Stimulated activated CD8-positive, alpha-beta memory T cell treated with anti-CD3 and anti-CD28 coated beads, Interleukin-12 subunit alpha, Interleukin-12 subunit beta, amount 100 ng/mL, for 24 hours (primary cell): ENCODE measurements around the gene TBL2.
"Not testable (repeated sequence)": the region's sequence is repeated elsewhere in the genome, so short reads cannot be mapped to it uniquely, and the experiment has no call there.

Experiments used
- DNase-seq: peaks from one replicate; pipeline ENCODE4 v3.0.0-alpha.2; 2020; ENCODE audit errors: extremely low read depth

TBL2 gene

GRCh38 chr7:73606801-73607691, 28.7 kb upstream of the TBL2 start:
- peak; percentile 28 for DNase-seq

DNA sequence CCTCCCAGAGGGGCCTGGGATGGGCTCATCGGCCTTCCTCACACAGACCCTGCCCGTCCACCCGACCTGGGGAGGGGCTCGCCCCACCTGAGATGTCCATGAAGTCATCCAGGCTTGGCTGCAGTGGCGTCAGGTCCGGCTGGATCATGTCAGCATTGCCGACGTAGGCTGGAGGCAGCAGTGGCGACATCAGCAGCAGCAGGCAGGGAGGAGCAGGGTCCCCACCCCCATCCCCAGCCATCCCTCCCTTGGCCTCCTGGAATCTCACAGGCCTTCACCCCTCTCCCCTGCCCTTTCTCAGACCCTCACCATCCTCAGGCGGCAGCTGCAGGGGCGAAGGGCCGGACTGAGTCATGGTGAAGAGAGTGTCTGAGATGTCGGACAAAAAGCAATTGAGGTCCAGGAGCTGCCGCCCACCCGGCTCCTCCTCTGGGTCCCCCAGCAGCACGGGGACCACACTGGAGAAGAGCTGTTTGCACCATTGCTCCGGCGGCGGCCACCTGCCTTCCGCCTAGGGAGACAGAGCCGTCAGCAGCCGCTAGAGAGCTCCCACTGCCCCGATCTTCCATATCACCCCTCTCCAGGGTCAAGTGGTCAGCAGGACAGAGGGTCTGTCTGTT, 27.3 kb upstream of the TBL2 start:
- DNase-seq = no peak

- DNase-seq = no peak
Observed at GRCh38 chr7:73602721-73603651, 24.6 kb upstream of the TBL2 start.

DNA sequence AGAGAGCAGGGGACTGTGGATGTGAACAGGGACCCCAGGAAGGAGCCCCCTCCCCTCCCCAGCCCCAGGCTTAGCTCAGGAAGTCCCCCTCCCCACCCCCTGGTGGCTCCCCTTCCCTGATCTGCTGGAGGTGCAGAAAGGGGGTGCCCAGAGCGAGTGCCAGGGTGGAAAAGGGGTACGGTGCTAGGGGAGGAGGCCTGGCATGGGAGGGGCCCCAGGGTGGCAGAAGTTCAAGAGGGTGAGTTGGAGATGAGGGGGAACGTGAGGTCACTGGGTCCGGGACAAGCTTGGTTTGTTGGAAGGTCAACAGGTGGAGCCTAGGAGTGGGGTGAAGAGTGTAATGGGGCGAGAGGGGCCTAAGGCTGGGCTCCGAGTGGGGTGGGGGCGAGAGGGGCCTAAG, 21.5 kb upstream of the TBL2 start:
- DNase-seq = no peak

GRCh38 chr7:73599151-73599882, 20.9 kb upstream of the TBL2 start:
- DNase-seq = no peak

DNA sequence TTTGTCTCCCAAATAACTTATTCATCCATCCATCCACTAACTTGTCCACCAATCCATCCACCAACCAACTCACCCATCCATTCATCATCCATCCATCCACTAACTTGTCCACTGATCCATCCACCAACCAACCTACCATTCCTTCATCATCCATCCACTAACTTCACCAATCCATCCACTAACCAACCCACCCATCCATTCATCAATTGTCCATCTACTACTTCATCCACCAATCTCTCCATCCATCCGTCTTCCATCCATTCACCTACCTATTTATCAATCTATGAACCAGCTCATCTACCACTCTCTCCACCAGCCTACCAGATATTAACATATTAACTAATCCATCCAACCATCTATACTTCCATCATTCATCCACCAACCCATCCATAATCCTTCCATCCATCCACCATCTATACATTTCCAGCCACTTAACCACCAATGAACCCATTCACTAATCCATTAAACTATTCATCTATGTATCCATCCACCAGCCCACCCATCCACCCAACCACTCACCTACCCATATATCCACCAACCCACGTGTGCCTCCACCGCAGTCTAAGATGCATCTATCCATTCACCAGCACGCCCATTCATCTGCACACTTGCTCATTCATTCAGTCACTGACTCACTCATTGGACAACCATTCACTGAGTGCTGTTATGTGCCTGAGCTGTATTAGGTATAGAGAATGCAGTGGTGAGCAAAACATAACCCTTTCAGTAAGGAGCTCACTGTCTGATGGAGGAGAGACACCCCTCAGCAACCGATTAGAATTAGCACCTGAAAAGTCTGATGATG, 19.8 kb upstream of the TBL2 start:
- no peak for DNase-seq

- no peak for DNase-seq
Observed at GRCh38 chr7:73596191-73597065, 18.0 kb upstream of the TBL2 start.

DNA sequence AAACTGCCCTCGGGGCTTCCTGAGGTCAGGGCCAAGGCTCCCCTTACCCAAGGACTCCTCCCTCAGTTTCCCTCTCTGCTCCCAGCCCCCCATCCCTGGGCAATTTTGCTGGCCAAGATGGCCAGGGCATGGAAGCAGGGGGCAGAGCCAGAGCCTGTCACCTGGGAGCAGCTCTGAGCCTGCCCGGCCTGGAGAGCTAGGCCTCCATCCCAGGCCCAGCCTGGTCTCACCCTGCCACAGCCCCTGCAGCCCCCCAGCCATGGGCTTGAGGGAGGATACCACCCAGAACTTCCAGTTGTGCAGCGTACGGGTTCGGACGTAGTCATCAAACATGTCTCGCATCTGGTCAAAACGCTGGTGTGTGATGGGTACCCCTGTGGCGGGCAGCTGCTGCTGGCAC, 17.0 kb upstream of the TBL2 start:
- DNase-seq = no peak

DNA sequence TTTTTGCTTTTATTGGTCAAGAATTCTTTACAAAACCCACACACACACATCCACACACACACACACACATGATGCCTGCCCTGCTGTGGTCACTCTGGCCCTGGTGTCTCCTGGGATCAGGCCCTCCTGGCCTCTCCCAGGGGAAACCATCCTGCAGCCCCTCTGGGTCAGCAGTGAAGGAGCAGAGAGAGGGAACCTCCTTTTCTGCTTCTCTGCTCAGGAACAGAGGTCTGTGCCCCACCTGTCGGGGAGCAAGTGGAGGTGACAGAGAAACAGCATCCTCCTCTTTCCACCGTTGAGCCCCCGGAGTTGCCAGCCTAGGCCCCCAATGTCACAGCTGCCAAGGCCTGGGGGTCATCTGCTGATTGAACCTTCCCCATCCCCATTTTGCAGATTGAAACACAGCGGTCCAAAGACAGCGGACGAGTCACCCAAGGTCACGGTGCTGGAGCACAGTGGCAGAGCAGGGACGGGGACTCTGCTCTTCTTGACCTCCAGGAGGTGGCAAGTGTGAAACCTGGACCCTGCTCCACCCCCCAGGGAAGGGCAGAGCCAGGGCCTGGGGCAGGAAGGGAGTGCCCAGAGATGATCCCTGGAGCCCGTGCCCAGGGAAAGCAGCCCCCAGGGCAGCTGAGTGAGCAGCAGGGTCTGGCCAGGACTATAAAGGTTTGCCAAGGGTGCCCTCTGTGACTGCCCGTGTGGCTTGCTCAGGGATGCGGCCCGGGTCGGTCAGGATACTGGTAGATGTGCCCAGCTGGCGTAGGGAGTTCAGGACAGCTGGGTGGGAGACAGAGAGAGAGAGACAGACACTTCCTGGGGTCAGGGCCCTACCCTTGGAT, 15.0 kb upstream of the TBL2 start:
- DNase-seq = no peak

DNA sequence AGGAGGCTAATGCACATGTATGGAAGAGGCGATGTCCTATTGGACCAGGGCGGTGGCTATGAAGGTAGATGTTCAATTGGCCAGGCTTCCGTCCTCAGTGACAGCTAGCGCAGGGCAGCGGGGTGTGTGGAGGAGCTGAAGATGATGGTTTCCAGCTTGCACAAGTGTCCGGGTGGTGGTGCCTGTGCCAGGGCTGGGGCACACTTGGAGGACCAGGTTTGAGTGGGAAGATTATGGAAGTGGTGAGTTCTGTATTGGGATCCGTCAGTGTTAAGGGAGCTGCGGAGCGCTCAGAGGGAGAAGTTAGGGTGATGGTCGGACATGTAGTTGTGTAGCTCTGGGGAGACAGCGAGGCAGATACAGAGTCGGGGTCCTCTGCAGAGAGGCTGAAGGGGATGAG, 8.5 kb upstream of the TBL2 start:
- DNase-seq = no peak

- no peak for DNase-seq
Observed at GRCh38 chr7:73585196-73585595, 6.8 kb upstream of the TBL2 start.

DNA sequence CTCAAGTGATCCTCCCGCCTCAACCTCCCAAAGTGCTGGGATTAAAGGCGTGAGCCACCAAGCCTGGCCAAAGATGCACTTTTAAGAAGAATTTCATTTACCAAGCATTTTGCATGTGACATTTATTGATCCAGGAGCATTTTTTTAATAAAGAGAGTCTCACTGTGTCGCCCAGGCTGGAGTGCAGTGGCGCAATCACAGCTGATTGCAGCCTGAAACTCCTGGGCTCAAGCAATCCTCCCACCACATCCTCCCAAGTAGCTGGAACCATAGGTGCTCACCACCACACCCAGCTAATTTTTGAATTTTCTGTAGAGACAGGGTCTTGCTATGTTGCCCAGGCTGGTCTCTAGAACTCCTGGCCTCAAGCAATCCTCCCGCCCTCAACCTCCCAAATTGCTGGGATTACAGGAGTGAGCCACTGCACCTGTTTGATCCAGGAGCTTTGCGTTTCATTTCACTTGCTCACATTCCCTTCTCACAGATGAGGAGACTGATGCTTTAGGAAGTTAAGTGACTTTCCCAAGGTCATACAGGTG, 4.4 kb upstream of the TBL2 start:
- DNase-seq = no peak

DNA sequence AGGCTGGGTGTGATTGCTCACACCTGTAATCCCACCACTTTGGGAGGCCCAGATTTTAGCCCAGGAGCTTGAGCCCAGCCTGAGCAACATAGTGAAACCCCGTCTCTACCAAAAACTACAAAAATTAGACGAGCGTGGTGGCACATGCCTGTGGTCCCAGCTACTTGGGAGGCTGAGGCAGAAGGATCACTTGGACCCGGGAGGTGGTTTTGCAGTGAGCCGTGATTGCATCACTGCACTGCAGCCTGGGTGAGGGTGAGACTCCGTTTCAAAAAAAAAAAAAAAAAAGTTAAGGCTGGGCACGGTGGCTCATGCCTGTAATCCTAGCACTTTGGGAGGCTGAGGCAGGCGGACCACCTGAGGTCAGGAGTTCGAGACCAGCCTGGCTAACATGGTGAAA, 2.6 kb upstream of the TBL2 start:
- DNase-seq = not testable (repeated sequence)

DNA sequence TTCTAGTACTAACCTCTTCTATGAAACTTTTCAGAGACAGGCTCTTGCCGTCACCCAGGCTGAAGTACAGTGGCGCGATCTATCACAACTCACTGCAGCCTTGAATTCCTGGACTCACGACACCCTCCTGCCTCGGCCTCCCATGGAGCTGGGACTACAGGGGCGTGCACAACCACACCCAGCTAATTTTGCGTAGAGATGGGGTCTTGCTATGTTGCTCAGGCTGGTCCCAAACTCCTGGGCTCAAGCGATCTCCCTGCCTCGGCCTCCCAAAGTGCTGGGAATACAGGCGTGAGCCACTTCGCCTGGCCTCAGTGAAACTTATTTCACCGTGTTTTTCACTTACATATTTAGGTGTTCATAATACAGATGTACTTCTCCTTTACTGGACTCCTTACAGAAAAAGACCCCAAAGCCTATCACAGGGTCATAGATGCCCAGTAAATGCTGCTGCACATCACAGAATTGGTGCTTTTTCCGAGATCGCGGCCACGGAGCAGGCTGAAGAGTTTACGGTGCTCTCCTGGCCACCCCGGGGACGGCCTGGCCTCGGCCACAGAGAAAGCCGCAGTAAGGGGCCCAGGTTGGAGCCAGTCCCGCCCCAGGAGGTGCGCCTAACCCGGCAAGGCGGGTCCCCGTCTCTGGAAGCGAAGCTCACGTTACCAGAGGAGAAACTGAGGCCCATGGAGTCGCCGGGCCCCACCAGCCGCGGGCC, 595 bp downstream of the TBL2 start:
- DNase-seq = no peak

DNA sequence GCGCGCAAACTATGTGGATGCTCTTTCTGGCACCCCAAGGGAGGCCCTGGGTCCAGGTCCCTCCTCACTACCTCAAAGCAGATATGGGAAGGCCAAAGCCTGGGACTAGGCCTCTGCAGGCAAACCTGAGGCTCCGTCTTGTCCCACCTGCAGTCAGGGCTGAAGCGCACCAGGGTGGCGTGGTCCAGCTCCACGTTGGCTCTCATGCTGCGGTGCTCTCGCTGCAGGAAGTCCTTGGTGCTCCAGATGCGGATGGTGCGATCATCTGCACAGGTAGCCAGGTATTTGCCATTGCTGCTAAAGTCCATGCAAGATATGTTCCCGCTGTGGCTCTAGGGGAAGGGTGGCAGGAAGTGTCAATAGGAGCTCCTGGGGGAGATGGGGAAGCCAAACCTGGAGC, 4.6 kb downstream of the TBL2 start:
- DNase-seq = no peak

- no peak for DNase-seq
Observed at GRCh38 chr7:73573276-73573675, 5.1 kb downstream of the TBL2 start.

DNA sequence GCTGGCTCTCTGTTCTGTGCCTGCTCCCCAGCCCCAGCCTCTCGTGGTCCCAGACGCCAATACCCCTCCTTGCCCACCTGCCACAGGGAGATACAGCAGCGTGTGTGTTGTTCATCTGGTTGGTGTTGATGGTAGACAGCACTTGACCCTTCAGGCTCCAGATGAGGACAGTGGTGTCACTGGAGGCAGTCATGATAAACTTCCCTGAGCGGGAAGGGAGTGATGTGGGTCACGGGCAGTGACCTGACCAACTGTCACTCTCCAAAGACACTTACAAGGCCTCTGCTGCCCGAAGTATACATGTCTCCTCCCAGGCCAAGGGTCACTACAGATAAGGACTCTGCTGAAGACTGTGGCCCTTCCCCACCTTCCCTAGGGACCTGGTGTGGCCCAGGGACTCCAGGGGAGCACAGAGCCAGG, 5.6 kb downstream of the TBL2 start:
- DNase-seq = no peak

DNA sequence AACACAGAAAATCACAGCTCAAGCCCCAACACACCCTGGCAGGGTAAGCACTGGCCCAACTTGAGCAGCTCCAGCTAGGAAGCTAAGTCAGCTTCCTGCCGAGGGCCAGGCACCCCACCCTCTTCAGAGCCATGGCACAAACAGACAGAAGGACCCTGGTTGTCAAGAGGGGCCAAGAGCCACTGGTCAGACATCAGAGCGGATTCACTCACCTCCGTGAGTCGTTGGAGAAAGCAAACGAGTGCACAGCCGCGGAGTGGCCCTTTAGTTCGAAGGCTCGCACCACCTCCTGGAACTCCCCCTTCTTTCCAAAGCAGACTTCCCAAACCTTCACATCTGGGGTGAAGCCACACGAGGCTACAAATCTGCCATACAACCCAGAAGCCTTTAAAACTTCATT, 7.4 kb downstream of the TBL2 start:
- DNase-seq = no peak
